ENCODE results near the gene KRT10. TPM values are rescaled to one million over a fixed set of nuclear protein-coding genes. Genes with fewer than 3 reads are reported as not detected.

The KRT10 gene
- polyA plus RNA-seq, 1 donor (not counting 4 experiments of a cell fraction or from before 2014, with no cell fraction given) = 67.9 TPM

- Histone ChIP-seq H3K36me3 (ENCODE audit: control insufficient read depth in 2 of 2, extremely low read depth in 1 of 2, insufficient read depth in 2 of 2, low read length in 2 of 2) (no peaks in the 10 kb centered on the region), H3K4me1 (ENCODE audit: control insufficient read depth, extremely low read depth, insufficient read depth, low read length) (peaks cover 1% of the 10 kb centered on the region), H3K4me2 (ENCODE audit: control insufficient read depth, extremely low read depth, insufficient read depth, low read depth, low read length) (no peak overlapping the region), H3K27ac (ENCODE audit: control insufficient read depth, insufficient read depth, low read length) (no peak overlapping the region), H3K9ac (ENCODE audit: control insufficient read depth, extremely low read depth, insufficient read depth, low read length) (no peak overlapping the region), H3K9me3 (ENCODE audit: control insufficient read depth, low read depth, low read length) (no peaks in the 10 kb centered on the region), H3K79me2 (ENCODE audit: control insufficient read depth, insufficient read depth, low read length) (no peaks in the 10 kb centered on the region), H3K4me3 (ENCODE audit: control insufficient read depth in 2 of 3, extremely low read depth in 1 of 3, insufficient read depth in 2 of 3, low read depth in 1 of 3, low read length in 3 of 3) (no peak overlapping the region), H3K9me1 (ENCODE audit: control insufficient read depth, extremely low read depth, insufficient read depth, low read length) (no peaks in the 10 kb centered on the region), H3K27me3 (ENCODE audit: control insufficient read depth, extremely low read depth, insufficient read depth, low read length) (no peaks in the 10 kb centered on the region), H4K20me1 (ENCODE audit: control insufficient read depth, extremely low read depth, insufficient read depth, low read length) (no peaks in the 10 kb centered on the region), H2AFZ (ENCODE audit: control insufficient read depth, low read length) (no peak overlapping the region)
- dilution Hi-C loops (cut with MboI; ENCODE audit: extremely low pct_ligation_motif_present, low sequenced_read_pairs) = no loop called here
- TF ChIP-seq EZH2 (IDR thresholded peaks at IDR 0.05; ENCODE audit: low read length) = no peak
- TF ChIP-seq CTCF (optimal IDR thresholded peaks at IDR 0.05 in 1 of 3, IDR thresholded peaks at IDR 0.05 in 1 of 3, conservative IDR thresholded peaks at IDR 0.05 in 1 of 3; ENCODE audit: extremely low read depth in 1 of 3, insufficient read depth in 2 of 3, low read length in 3 of 3) = no peak
- no peak for FAIRE-seq
- no peak for DNase-seq (ENCODE audit: low read depth, low spot score)
These were observed 22.3 kb upstream of the KRT10 start for GRCh38 chr17:40844671-40845107.

GRCh38 chr17:40843242-40843641 is 20.8 kb upstream of the KRT10 start:
- H3K4me2 ChIP-seq (ENCODE audit: control insufficient read depth, extremely low read depth, insufficient read depth, low read depth, low read length) = no peak overlapping the region
- no peak for FAIRE-seq
- DNase-seq (ENCODE audit: low read depth, low spot score) = no peak
- H3K79me2 ChIP-seq (ENCODE audit: control insufficient read depth, insufficient read depth, low read length) = no peaks in the 10 kb centered on the region
- H3K36me3 ChIP-seq (ENCODE audit: control insufficient read depth in 2 of 2, extremely low read depth in 1 of 2, insufficient read depth in 2 of 2, low read length in 2 of 2) = no peaks in the 10 kb centered on the region
- H3K9me1 ChIP-seq (ENCODE audit: control insufficient read depth, extremely low read depth, insufficient read depth, low read length) = no peaks in the 10 kb centered on the region
- no peak overlapping the region for H3K9ac ChIP-seq (ENCODE audit: control insufficient read depth, extremely low read depth, insufficient read depth, low read length)
- no peaks in the 10 kb centered on the region for H3K27me3 ChIP-seq (ENCODE audit: control insufficient read depth, extremely low read depth, insufficient read depth, low read length)
- no peaks in the 10 kb centered on the region for H3K4me1 ChIP-seq (ENCODE audit: control insufficient read depth, extremely low read depth, insufficient read depth, low read length)
- H4K20me1 ChIP-seq (ENCODE audit: control insufficient read depth, extremely low read depth, insufficient read depth, low read length) = no peaks in the 10 kb centered on the region
- no peak overlapping the region for H2AFZ ChIP-seq (ENCODE audit: control insufficient read depth, low read length)
- no peaks in the 10 kb centered on the region for H3K9me3 ChIP-seq (ENCODE audit: control insufficient read depth, low read depth, low read length)
- H3K4me3 ChIP-seq (ENCODE audit: control insufficient read depth in 2 of 3, extremely low read depth in 1 of 3, insufficient read depth in 2 of 3, low read depth in 1 of 3, low read length in 3 of 3) = no peak overlapping the region
- dilution Hi-C loops (cut with MboI; ENCODE audit: extremely low pct_ligation_motif_present, low sequenced_read_pairs) = no loop called here
- no peak for TF ChIP-seq CTCF (optimal IDR thresholded peaks at IDR 0.05 in 1 of 3, IDR thresholded peaks at IDR 0.05 in 1 of 3, conservative IDR thresholded peaks at IDR 0.05 in 1 of 3; ENCODE audit: extremely low read depth in 1 of 3, insufficient read depth in 2 of 3, low read length in 3 of 3)
- TF ChIP-seq EZH2 (IDR thresholded peaks at IDR 0.05; ENCODE audit: low read length) = no peak
- no peak overlapping the region for H3K27ac ChIP-seq (ENCODE audit: control insufficient read depth, insufficient read depth, low read length)

Data from keratinocyte (primary cell).